NT2/D1 (cell line): ENCODE data around the gene EGLN3.

Experiments used
- DNase-seq: peaks from one replicate; pipeline ENCODE4 v3.0.0-alpha.2; 2011; ENCODE audit warnings: low read depth, low spot score
- H3K27me3 ChIP-seq: 2 replicates; pipeline ENCODE4 v1.6.0; 2011; ENCODE audit warnings: mild to moderate bottlenecking; ENCODE audit not compliant: insufficient read length, insufficient read depth
- H3K36me3 ChIP-seq: 2 replicates; pipeline ENCODE4 v1.6.1; 2011; ENCODE audit warnings: mild to moderate bottlenecking, low read length, mixed read lengths; ENCODE audit not compliant: insufficient read depth, insufficient read length
- H3K4me1 ChIP-seq: 2 replicates; pipeline ENCODE4 v1.5.1; 2011; ENCODE audit not compliant: insufficient read depth, insufficient read length
- H3K4me3 ChIP-seq: 2 replicates; pipeline ENCODE4 v1.5.1; 2011; ENCODE audit warnings: low read depth; ENCODE audit not compliant: insufficient read length
- H3K9ac ChIP-seq: 2 replicates; pipeline ENCODE4 v1.6.0; 2011; ENCODE audit warnings: low read depth; ENCODE audit not compliant: insufficient read length
- H3K9me3 ChIP-seq: 2 replicates; pipeline ENCODE4 v1.5.1; 2011; ENCODE audit warnings: mild to moderate bottlenecking, low read length; ENCODE audit not compliant: insufficient read depth
- SUZ12 ChIP-seq: IDR thresholded peaks from 2 replicates; pipeline ENCODE4 v1.6.1; 2011; ENCODE audit not compliant: insufficient read length, insufficient read depth; ENCODE audit errors: extremely low read depth
- YY1 ChIP-seq: IDR thresholded peaks from 2 replicates; pipeline ENCODE4 v1.6.1; 2011; ENCODE audit not compliant: insufficient read length, insufficient read depth
- ZNF274 ChIP-seq: IDR thresholded peaks from 2 replicates; pipeline ENCODE4 v1.6.1; 2011; ENCODE audit warnings: mild to moderate bottlenecking, low read depth, low read length

Gene EGLN3

GRCh38 chr14:33894339-33894738 is 56.5 kb downstream of the EGLN3 start:
- H3K9me3 ChIP-seq: no peaks in the 10 kb centered on the region
- TF ChIP-seq SUZ12 (no peak), YY1 (no peak), ZNF274 (no peak)
- no peak for DNase-seq
- H3K36me3 ChIP-seq: no peaks in the 10 kb centered on the region
- no peak overlapping the region for H3K4me3 ChIP-seq
- no peak overlapping the region for H3K9ac ChIP-seq
- no peaks in the 10 kb centered on the region for H3K4me1 ChIP-seq
- H3K27me3 ChIP-seq: no peaks in the 10 kb centered on the region

DNA sequence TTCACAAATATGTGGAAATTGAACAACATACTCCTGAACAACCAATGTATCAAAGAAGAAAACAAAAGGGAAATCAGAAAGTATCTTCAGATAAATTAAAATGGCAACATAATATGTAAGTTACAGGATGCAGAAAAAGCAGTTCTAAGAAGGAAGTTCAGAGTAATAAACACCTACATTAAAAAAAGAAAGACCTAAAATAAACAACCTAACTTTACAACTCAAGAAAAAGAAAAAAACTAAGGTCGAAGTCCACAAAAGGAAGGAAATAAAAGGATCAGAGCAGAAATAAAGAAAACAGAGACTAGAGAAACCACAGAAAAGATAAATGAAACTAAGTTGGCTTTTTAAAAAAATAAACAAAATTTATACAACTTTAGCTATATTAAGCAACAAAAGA is 59.2 kb downstream of the EGLN3 start:
- Histone ChIP-seq H3K27me3 (no peaks in the 10 kb centered on the region), H3K4me3 (no peak overlapping the region), H3K36me3 (no peaks in the 10 kb centered on the region), H3K9ac (no peak overlapping the region), H3K9me3 (no peaks in the 10 kb centered on the region), H3K4me1 (no peaks in the 10 kb centered on the region)
- TF ChIP-seq ZNF274 (no peak), SUZ12 (no peak), YY1 (no peak)
- no peak for DNase-seq

- no peaks in the 10 kb centered on the region for H3K27me3 ChIP-seq
- no peak overlapping the region for H3K9ac ChIP-seq
- no peaks in the 10 kb centered on the region for H3K36me3 ChIP-seq
- no peak for DNase-seq
- no peaks in the 10 kb centered on the region for H3K9me3 ChIP-seq
- H3K4me1 ChIP-seq: no peaks in the 10 kb centered on the region
- H3K4me3 ChIP-seq: no peak overlapping the region
- TF ChIP-seq YY1 (no peak), ZNF274 (no peak), SUZ12 (no peak)
These were observed 66.0 kb downstream of the EGLN3 start for GRCh38 chr14:33884916-33885315.

DNA sequence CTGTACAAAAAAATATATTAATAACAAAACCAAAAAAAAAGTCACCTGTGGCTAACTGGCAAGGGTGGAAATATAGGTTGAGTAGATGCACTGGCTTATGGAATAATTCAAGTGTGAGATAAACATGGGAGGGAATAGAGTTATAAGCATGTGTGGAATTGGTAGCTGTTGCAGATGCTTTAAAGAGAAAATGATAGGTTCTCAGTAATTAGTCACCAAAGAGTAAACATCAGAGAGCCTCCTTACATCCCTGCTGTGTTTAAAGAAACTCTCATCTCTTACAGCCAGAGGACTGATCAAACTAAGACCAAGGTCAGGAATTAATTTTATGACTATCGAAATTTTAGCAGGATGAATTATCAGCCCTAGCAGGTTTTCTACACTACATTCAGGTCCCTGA is 70.5 kb downstream of the EGLN3 start:
- no peak for DNase-seq
- Histone ChIP-seq H3K4me3 (no peak overlapping the region), H3K4me1 (no peaks in the 10 kb centered on the region), H3K36me3 (no peaks in the 10 kb centered on the region), H3K9me3 (peaks cover 8% of the 10 kb centered on the region), H3K27me3 (no peaks in the 10 kb centered on the region), H3K9ac (no peak overlapping the region)
- no peak for TF ChIP-seq SUZ12
- TF ChIP-seq ZNF274: no peak
- TF ChIP-seq YY1: no peak

GRCh38 chr14:33879684-33880286 is 71.1 kb downstream of the EGLN3 start:
- Histone ChIP-seq H3K4me1 (no peaks in the 10 kb centered on the region), H3K9me3 (peaks cover 8% of the 10 kb centered on the region), H3K9ac (no peak overlapping the region), H3K36me3 (no peaks in the 10 kb centered on the region), H3K27me3 (no peaks in the 10 kb centered on the region), H3K4me3 (no peak overlapping the region)
- DNase-seq: no peak
- TF ChIP-seq YY1 (no peak), ZNF274 (no peak), SUZ12 (no peak)

GRCh38 chr14:33876274-33876673 is 74.6 kb downstream of the EGLN3 start:
- no peak for TF ChIP-seq ZNF274
- TF ChIP-seq SUZ12: no peak
- TF ChIP-seq YY1: no peak
- peaks cover 12% of the 10 kb centered on the region for H3K9me3 ChIP-seq
- H3K4me3 ChIP-seq: no peak overlapping the region
- H3K27me3 ChIP-seq: no peaks in the 10 kb centered on the region
- DNase-seq: no peak
- no peaks in the 10 kb centered on the region for H3K36me3 ChIP-seq
- H3K4me1 ChIP-seq: no peaks in the 10 kb centered on the region
- no peak overlapping the region for H3K9ac ChIP-seq
